ENCODE data around the gene D2HGDH. TPM values are rescaled to one million over a fixed set of nuclear protein-coding genes. Genes with fewer than 3 reads are reported as not detected.

The D2HGDH gene
- total and polyA plus RNA-seq, 2 of the 13 experiments (the other 11 are each of a cell fraction or from before 2014, with no cell fraction given), result 19.2 to 20.3 TPM

DNA sequence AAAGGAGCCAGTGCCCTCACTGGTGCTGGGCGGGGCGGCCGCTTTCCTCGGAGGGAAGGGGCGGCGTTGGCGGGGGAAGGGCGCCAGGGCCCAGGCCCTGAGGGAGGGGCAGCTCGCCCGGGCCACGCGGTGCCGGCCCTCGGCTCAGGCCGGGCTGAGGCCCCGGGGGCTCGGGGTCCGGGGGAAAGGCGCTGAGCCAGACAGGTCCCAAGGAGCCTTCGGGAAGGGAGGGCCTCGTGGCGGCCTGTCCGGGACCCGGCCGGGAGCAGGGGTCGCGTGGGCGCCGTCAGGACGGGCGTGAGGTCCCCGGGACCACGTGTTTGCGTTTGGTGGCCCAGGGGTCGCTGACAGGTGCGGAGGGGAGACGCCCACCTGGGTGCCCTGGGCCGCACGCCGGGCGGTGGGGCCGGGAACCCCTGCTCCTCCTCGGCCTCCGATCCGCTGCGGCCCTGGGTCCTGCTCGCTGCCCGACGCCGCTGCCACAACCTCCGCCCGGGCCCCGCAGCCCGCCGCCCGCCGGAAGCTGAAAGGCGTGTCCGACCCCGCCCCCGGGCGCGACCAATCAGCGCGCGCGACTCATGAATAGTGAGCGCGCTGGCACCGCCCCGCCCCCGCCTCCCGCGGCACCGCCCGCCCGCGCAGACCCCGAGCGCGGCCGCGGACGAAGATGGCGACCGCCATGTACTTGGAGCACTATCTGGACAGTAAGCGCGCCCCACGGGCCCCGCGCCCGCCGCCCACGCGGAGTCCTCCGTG is 32.9 kb upstream of the D2HGDH start, which contains the start of gene ING5 (continued):
- TF ChIP-seq, protein P1, sequence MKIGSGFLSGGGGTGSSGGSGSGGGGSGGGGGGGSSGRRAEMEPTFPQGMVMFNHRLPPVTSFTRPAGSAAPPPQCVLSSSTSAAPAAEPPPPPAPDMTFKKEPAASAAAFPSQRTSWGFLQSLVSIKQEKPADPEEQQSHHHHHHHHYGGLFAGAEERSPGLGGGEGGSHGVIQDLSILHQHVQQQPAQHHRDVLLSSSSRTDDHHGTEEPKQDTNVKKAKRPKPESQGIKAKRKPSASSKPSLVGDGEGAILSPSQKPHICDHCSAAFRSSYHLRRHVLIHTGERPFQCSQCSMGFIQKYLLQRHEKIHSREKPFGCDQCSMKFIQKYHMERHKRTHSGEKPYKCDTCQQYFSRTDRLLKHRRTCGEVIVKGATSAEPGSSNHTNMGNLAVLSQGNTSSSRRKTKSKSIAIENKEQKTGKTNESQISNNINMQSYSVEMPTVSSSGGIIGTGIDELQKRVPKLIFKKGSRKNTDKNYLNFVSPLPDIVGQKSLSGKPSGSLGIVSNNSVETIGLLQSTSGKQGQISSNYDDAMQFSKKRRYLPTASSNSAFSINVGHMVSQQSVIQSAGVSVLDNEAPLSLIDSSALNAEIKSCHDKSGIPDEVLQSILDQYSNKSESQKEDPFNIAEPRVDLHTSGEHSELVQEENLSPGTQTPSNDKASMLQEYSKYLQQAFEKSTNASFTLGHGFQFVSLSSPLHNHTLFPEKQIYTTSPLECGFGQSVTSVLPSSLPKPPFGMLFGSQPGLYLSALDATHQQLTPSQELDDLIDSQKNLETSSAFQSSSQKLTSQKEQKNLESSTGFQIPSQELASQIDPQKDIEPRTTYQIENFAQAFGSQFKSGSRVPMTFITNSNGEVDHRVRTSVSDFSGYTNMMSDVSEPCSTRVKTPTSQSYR (CRISPR knock-in tag; IDR thresholded peaks at IDR 0.05; ENCODE audit: borderline replicate concordance), result peak; percentile 94
- TF ChIP-seq DR1 (CRISPR knock-in tag; IDR thresholded peaks at IDR 0.05), result peak; percentile 59; the same call in 1 of the 2 replicates
- TF ChIP-seq, protein P2, sequence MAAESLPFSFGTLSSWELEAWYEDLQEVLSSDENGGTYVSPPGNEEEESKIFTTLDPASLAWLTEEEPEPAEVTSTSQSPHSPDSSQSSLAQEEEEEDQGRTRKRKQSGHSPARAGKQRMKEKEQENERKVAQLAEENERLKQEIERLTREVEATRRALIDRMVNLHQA (CRISPR knock-in tag; IDR thresholded peaks at IDR 0.05), result peak; percentile 45; the same call in 1 of the 2 replicates
- TF ChIP-seq CHD4 (IDR thresholded peaks at IDR 0.05; ENCODE audit: borderline replicate concordance, low read length), result no peak
- TF ChIP-seq GFI1 (CRISPR knock-in tag; IDR thresholded peaks at IDR 0.05; ENCODE audit: borderline replicate concordance), result peak; percentile 87
- no peak for TF ChIP-seq NBN (conservative IDR thresholded peaks at IDR 0.05)
- TF ChIP-seq, protein P3, sequence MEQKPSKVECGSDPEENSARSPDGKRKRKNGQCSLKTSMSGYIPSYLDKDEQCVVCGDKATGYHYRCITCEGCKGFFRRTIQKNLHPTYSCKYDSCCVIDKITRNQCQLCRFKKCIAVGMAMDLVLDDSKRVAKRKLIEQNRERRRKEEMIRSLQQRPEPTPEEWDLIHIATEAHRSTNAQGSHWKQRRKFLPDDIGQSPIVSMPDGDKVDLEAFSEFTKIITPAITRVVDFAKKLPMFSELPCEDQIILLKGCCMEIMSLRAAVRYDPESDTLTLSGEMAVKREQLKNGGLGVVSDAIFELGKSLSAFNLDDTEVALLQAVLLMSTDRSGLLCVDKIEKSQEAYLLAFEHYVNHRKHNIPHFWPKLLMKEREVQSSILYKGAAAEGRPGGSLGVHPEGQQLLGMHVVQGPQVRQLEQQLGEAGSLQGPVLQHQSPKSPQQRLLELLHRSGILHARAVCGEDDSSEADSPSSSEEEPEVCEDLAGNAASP (CRISPR knock-in tag; IDR thresholded peaks at IDR 0.05; ENCODE audit: borderline replicate concordance), result no peak; the same call in 1 of the 2 replicates
- peak; percentile 71 for TF ChIP-seq XRCC5 (optimal IDR thresholded peaks at IDR 0.05; ENCODE audit: low read length)
- TF ChIP-seq MZF1 (CRISPR knock-in tag; IDR thresholded peaks at IDR 0.05; ENCODE audit: borderline replicate concordance), result no peak
- no peak for TF ChIP-seq ZNF460 (CRISPR knock-in tag; IDR thresholded peaks at IDR 0.05; ENCODE audit: borderline replicate concordance)
- no peak for TF ChIP-seq SETDB1 (CRISPR knock-in tag; IDR thresholded peaks at IDR 0.05; ENCODE audit: borderline replicate concordance)
- peak; percentile 80 for TF ChIP-seq POLR2AphosphoS5 (IDR thresholded peaks at IDR 0.05; ENCODE audit: low read depth, low read length)
- TF ChIP-seq, protein P4, sequence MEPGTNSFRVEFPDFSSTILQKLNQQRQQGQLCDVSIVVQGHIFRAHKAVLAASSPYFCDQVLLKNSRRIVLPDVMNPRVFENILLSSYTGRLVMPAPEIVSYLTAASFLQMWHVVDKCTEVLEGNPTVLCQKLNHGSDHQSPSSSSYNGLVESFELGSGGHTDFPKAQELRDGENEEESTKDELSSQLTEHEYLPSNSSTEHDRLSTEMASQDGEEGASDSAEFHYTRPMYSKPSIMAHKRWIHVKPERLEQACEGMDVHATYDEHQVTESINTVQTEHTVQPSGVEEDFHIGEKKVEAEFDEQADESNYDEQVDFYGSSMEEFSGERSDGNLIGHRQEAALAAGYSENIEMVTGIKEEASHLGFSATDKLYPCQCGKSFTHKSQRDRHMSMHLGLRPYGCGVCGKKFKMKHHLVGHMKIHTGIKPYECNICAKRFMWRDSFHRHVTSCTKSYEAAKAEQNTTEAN (CRISPR knock-in tag; conservative IDR thresholded peaks at IDR 0.05), result peak; percentile 87; the same call in 1 of the 2 replicates
- TF ChIP-seq, protein P5, sequence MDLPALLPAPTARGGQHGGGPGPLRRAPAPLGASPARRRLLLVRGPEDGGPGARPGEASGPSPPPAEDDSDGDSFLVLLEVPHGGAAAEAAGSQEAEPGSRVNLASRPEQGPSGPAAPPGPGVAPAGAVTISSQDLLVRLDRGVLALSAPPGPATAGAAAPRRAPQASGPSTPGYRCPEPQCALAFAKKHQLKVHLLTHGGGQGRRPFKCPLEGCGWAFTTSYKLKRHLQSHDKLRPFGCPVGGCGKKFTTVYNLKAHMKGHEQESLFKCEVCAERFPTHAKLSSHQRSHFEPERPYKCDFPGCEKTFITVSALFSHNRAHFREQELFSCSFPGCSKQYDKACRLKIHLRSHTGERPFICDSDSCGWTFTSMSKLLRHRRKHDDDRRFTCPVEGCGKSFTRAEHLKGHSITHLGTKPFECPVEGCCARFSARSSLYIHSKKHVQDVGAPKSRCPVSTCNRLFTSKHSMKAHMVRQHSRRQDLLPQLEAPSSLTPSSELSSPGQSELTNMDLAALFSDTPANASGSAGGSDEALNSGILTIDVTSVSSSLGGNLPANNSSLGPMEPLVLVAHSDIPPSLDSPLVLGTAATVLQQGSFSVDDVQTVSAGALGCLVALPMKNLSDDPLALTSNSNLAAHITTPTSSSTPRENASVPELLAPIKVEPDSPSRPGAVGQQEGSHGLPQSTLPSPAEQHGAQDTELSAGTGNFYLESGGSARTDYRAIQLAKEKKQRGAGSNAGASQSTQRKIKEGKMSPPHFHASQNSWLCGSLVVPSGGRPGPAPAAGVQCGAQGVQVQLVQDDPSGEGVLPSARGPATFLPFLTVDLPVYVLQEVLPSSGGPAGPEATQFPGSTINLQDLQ (CRISPR knock-in tag; IDR thresholded peaks at IDR 0.05), result peak; percentile 55; the same call in 1 of the 2 replicates
- TF ChIP-seq TP53 (CRISPR knock-in tag; conservative IDR thresholded peaks at IDR 0.05), result no peak
- peak; percentile 80 for TF ChIP-seq ZNF331 (CRISPR knock-in tag; IDR thresholded peaks at IDR 0.05)
- TF ChIP-seq LBX2 (CRISPR knock-in tag; IDR thresholded peaks at IDR 0.05; ENCODE audit: borderline replicate concordance), result peak; percentile 95
- TF ChIP-seq CENPX (CRISPR knock-in tag; IDR thresholded peaks at IDR 0.05), result no peak
- TF ChIP-seq SAFB2 (CRISPR knock-in tag; IDR thresholded peaks at IDR 0.05; ENCODE audit: borderline replicate concordance, low read depth), result peak; percentile 97

Measured in HepG2 (cell line).